HG03025 (cell line): ENCODE measurements around the gene GFOD1.

ENCODE experiments used
- ATAC-seq: cut with Tn5 transposase; IDR thresholded peaks from one replicate; pipeline ENCODE4 v1.9.1; 2021; ENCODE audit warnings: mild to moderate bottlenecking, moderate library complexity; ENCODE audit not compliant: unreplicated experiment, low FRiP score

GFOD1 gene

DNA sequence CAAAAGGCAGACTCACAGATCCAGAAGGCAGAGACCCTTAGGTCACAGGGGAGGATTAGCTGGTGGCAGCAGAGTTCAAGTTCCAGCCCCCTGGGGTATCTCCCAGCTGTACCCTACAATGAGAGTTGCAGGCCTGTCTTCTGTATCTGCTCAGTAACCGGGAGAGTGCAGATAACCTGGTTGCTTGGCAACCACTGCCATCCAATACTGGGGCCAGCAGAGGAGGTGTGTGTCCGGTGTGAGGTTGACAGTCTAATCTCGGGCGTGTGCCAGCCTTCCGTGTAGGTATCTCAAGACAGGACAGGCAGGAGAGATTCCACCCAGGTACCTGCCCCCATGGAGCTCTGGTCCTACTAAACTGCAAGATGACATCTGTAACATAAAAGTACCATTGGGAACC lies 102.4 kb downstream of the GFOD1 start:
- ATAC-seq: no peak

DNA sequence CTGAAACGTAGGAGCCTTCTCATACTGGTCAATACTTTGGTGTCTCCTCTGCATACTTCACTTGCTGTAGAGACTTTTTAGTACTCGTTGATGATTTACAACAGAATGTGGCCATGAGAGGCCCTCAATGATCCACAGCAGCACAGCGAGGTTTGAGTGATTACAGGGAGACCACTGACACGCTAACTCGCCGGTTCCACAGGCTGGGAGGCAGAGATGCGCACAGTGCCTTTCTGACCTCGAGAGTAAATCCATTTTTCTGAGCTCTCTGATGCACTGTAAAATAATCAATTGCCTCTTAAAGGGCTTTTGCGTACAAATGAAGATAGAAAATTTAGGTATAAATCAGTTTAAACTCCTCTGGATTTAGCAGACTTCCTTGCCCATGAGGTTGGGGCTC lies 102.9 kb downstream of the GFOD1 start:
- ATAC-seq: no peak

DNA sequence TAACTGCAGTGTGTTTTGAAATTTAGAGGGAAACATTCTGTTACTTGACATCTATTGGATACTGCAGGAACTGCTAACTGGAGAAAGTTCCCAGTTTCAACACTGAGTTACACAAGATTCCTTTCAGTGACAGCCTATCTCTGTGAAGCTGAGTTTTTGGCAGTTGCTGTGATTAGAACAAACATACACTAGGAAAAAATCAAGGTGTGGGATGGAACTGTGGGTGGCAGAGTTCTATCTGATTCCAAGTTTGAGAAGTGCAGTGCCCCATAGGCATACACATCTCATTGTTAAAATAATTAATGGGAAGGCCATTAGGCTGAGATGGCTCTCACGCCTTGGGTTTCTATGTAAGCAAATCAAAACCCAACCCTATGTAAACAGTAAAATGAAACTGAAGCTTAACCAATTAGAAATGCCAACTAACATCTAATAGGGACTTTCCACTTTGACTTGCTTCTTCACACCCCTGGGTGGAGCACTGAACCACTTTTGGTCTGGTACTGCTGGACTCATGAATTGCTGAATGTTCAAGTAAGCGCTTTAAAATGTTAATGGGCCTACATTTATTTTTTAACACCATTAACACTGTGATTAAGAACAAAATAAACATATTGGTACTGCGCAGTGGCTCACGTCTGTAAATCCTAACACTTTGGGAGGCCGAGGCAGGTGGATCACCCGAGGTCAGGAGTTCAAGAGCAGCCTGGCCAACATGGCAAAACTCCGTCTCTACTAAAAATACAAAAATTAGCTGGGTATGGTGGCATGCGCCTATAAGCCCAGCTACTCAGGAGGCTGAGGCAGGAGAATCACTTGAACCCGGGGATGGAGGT lies 103.9 kb downstream of the GFOD1 start:
- peak; percentile 65 for ATAC-seq

DNA sequence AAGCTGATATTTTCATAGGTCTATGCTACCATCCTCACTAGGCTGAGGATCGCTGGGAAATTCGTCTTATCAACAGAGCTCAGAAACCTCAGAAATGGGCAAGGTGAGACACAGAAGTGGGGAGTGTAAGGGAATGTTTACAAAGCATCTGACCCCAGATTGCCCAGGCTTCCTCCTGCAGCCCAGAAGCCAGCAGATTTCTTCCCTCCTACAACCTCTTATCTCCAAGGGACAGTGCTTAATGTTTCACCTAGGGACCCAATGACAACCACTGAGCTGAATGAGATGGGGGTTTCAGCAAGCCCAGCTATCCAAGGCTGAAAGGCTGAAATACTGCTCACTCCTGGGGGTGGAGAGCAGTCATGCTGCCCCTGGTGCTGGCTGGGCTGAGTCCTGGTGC lies 106.6 kb downstream of the GFOD1 start:
- ATAC-seq: no peak

DNA sequence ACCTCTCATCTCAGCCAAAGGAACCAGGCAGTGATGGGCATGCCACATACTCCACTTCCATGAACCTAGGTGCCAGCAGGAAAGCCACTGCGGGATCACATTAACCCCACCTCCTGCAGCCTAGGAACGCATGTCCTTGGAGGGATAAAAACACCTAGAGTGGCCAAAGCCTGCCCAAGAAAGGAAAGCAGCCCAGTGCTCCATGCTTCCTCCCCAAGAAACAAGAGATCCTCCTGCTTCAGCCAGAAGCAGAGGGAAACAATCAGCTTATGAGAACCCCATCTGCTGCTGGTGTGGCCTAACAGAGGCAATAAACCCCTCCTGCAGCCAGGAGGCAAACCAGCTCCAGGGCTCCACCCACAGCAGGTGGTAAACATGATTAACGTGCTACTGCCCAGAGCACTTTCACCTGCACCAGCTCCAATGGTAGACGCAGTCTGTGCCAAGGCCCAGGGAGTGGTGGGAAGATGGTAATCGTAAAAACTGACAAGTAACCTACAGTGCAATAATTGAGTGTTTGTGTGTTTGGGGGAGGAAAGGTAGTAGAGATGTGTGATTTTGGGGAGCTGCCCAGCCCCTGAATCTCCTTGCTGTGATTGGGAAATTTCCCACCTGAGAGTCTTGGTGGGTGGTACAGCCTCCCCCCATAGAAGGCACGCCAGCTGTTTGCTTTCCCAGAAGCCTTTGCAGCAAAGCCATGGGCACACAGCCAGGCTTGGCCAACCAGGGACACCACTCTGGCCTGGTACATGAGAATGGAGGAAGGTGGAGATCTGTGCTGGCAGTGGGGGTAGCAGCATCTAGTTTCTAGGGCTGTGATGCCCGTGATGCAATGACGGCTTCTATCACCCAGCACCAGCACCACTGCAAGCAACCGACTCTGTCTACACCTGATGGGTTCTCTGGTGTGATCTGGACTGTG lies 108.5 kb downstream of the GFOD1 start:
- ATAC-seq: no peak

DNA sequence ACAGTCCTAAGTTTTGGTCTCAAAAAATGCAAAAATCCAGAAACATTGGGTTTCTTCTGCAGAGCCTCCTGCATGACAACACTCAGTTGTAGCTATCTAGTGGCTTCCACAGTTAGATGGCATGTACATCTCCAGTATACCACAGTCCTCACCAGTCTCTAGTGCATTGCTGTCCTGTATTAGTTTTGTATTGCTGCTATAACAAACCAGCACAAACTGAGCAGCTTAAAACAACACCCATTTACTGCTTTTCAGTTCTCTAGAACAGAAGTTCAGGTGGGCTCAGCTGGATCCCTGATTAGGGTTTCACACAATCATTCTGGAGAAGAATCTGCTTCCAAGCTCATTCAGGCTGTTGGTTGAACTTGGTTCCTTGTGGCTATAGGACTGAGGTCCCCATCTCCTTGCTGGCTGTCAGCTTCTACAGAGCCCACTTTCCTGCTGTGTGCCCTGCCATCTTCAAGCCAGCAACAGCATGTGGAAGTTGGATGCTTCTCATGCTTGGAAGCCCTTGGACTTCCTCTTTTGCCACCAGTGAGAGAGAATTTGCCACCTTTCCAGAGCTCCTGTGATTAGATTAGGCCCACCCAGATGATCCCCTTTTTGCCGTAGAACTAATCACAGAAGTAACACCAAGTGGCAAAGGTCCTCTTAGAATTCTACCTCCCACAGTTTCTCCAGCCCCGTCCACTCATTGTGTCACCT lies 110.2 kb downstream of the GFOD1 start:
- ATAC-seq: no peak

DNA sequence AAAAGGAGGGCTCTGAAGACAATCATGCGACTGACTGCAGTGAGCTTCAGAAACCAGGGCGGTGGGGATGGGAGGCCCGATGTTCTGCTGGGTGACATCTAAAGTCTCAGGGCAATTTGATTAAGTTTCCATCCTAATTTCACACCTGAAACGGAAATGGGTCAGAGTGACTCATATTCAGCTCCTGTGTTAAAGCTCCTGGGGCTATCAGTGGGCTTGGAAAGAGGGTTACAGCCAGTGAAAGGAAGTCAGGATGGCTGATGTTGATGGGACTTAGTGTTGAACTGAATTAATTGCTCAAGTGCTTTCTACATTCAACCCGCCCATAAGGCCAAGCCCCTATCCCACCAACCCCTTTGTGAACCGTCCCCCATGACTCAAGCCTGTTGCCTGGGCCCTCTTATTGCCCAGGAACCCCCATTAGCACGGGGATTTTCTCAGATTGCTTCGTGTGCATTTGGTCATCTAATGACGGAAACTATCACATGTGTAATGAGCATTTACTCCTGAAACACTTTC lies 112.0 kb downstream of the GFOD1 start:
- no peak for ATAC-seq

DNA sequence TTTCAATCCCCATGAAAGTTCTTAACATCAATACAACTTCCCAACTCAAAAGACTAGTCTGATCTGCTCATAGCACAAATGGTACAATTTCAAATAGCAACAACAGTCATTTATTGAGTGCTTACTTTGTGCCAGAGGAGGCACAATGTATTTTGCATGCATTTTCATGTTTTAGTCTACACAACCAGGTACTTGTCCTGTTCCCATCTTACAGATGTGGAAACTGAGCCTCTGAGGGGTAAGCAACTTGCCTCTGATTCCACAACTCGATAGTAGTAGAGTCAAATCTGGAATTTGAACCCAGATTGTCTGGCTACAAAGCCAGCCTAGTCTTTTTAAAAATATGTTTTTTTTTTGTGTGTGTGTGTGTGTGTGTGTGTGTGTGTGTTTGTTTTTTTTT lies 113.5 kb downstream of the GFOD1 start:
- ATAC-seq: no peak

DNA sequence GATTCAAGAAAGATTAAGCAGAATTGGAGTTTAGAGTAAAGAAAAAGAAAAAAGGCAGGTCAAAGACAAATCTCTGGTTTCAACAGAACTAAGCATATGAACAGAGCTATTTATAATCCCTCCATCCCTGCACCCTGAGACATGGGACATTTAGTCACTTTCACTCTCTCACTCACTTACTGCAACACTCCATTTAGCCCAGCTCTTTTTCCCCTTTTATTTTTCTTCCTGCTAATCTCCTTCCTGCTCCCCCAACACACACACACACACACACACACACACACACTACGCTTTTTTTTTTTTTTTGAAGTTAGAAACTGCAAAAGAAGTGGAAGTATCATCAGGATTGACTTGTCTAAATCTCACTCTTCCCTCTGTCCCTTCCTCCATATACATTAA lies 113.9 kb downstream of the GFOD1 start:
- no peak for ATAC-seq

DNA sequence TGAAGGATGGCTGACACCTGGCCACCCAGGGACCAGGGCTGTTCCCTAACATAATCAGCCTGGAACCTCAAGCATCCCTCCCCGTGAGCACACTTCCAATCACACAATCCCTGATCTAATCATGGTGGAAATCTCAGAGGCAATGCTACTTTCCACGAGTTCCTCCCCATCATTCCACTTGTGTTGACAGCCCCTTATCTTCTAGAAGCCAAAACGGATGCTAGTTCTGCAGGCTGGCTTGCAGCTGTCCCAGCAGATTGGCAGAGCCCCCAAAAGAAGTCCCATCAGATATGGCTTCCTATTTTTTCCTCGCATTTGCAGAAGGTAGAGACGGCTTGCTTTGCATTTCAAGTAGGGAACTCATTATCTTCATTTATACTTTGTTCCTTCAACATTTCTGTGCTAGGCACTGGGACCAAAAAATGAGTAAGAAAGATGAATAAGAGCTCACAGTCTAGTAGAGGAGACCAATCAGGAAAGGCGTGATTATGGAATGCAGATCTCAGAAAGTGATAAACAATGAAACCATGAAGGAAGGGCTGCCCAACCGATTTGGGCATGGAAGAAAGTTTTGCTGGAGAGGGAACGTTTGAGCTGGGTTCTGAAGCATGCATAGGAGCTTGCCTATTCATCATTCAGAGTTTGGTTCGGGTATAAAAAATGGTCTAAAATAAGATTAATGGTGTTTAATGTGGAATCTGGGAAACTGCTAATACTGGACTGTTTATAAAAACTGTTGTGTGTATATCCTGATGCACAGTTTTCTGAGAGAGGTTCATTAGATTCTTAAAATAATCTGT lies 114.5 kb downstream of the GFOD1 start:
- ATAC-seq: no peak

DNA sequence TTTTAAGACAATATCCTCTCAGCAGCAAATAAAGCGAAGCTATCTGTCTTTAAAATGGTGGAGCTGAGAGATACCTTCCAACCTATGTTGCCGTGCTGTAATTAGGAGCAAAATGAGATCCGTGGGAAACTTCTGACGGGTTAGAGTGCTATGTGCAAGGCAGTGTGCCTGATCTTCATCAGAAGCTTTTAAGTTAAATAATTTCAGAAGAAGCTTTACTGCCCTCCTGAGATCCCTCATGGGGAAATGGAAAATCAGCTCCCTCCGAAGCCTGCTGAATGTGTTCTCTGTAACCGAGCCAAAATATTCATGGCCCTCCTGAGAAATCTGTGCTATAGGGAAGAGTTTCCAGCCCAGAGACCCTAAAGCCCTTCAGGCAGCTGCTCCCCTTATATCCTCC lies 115.3 kb downstream of the GFOD1 start:
- ATAC-seq: no peak

DNA sequence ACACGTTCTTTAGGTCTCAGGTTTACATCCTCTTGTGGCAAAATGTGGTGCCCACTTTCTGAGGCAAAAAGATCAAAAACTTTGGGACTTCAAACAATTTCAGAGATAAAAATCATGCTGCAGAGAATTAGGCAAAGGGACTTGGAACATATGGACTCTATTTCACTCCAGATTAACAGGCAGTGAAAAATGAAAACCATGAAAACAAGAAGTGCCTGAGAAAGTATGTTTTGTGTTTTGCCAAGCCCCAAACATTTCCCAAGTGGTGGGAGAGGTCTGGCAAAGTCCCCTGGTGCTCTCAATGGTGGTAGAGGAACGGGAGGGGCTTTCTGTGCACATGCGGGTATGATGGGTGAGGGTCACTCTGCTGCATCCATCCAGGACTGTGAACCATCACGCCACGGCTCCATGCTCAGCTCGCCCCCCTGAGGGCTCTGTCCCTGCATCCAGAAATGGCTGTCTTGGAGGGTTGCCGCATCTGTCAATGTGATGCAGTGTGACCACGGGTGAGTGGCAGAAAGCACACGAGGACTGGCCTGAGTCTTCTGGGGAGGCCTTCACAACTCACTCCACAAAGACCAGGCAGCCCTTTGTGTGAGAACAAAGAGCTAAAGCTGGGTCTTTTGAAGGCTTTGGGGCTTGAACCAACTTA lies 115.9 kb downstream of the GFOD1 start:
- no peak for ATAC-seq

DNA sequence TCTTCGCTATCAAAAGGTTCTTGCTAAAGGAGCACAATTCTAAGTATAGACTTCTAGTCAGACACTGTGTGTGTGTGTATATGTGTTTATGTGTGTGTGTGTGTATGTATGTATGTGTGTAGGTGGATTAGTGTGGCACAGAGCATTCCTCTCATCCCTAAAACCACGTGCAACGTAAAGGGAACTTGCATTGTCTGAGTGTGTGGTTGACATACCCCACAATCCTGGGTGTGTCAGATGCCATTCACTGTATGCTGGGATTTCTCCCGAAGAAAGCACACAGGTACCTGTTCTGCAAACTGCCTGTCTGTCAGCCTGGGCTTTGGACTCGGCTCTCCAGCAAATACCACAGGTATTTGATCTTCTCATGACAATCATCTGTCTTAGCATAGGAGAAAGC lies 116.8 kb downstream of the GFOD1 start:
- no peak for ATAC-seq

DNA sequence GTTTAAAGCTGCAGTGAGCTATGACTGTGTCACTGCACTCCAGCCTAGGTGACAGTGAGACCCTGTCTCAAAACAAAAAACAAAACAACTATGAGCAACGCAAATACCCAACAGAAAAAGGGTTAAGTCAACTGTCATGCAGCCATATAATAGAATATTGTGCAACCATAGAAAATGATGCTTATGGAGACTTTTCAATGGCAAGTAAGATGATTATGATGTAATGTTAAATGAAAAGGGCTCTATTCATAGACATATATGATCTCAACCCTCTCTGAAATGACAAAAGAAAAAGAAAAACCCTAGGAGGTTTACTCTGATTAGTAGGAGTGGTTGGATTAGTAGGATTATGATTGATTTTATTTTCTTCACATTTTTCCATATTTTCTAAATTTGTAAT lies 117.8 kb downstream of the GFOD1 start:
- ATAC-seq: no peak

DNA sequence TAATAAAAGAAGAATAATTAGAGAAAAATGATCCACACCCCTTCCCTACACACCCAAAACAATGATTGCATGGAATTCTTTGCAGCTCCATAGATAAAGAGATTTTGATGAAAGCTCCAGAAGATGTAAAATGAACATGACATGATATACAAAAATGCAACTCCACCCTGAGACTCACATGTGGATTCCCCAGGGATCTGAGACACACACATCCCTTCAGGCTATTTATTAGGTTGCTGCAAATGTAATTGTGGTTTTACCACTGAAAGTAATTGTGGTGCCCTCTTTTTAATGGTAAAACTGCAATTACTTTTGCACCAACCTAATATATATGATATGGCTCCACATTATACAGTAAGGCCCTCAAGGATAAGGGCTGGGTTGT lies 118.7 kb downstream of the GFOD1 start:
- no peak for ATAC-seq

DNA sequence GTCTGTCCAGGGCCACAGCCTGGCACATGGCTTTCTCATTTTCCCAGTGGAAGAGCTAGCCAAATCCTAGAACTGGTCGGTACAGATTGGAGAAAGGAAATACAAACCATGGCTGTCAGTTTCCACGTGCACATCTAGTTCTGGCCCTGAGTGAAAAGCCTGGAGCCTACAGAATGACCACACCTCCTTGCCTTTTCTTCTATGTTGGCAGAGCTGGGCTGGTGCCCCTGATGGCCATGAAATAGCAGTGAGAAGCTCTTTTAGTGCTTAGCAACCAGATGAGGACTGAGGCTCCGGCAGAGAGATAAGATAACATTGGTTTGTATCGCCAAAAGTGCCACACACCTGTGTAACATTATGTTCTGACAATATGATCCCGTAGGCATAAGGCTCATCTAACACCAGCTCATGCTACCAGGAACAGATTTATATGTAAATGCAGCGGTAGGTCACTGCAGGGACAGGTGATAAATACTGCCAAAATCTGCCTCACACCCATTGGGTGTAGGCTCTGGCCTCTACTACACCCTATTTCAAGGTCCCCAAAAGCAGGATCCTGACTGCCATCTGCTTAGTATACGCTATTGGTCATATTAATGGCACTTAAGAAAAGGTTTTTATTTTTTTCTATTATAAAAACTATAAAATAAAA lies 119.2 kb downstream of the GFOD1 start:
- ATAC-seq: no peak

DNA sequence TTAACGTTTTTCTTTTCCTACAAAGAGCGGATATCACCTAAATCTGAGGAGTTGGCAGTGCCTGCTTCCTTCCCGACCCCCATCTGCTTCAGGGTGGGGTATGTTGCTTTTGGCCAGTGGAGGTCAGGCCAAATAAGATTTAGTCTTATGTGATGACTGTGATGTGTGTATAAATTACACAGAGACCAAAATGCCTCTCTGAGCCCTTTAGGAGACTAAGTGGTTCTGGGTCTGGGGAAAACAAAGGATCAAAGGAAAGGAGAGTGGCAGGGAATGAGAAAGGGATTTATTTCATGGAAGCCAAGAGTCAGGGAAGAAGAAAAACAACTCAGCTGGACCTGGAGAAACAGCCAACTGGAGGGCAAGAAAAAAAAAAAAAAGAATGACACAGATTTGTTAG lies 120.0 kb downstream of the GFOD1 start:
- no peak for ATAC-seq

DNA sequence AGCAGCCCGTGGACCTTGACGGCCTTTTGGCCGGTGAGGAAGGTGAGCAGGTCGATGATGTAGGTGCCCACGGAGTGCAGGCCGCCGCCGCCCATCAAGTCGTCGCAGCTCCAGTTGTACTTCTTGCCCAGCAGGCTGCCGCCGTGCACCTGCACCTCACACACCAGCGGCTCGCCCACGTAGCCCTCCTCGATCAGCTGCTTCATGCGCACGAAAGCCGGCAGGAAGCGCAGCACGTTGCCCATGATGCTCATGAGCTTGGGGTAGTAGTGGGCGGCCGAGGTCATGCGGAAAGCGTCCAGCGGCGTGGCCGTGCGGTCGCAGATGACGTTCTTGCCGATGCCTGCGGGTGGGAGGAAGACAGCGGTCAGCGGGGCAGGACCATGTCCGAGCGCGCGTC lies 122.1 kb downstream of the GFOD1 start:
- ATAC-seq: no peak

DNA sequence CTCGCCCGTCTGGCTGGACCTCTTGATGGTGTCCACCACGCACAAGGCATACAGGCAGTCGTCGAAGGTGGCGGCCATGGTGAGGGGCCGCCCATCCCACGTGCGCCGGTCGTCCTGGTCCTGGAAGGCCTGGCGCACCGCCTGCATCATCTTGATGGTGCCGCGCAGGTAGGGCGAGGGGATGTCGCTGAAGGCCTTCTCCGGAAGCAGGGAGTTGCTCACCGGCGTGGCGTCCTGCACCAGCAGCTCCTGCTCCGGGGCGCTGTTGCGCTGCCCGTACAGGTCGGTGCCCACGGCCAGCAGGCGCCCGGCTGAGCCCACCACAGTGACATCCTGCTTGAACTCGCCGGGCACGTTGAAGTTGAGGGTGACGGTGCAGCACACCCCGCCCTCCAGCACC lies 122.6 kb downstream of the GFOD1 start:
- no peak for ATAC-seq
